Activated naive CD8-positive, alpha-beta T cell treated with anti-CD3 and anti-CD28 coated beads, Interleukin-2, amount 50 U/mL, for 24 hours (primary cell): ENCODE results near the gene XIST.
"Not testable (repeated sequence)": the region's sequence is repeated elsewhere in the genome, so short reads cannot be mapped to it uniquely, and the experiment has no call there.

Experiments
- ATAC-seq: fragments of 150-1000 bp; cut with Tn5 transposase; one replicate; pipeline ENCODE4 v1.10.0; 2021
- DNase-seq: peaks from one replicate; pipeline ENCODE4 v3.0.0; 2021
- H3K27ac Mint-ChIP-seq: one replicate; pipeline ENCODE4 v1.8.0; 2021; ENCODE audit warnings: mild to moderate bottlenecking, mixed read lengths
- H3K27me3 Mint-ChIP-seq: one replicate; pipeline ENCODE4 v1.8.0; 2021; ENCODE audit warnings: mixed read lengths
- H3K36me3 Mint-ChIP-seq: one replicate; pipeline ENCODE4 v1.8.0; 2021; ENCODE audit warnings: low read depth, mixed read lengths
- H3K4me1 Mint-ChIP-seq: one replicate; pipeline ENCODE4 v1.8.0; 2021; ENCODE audit warnings: mixed read lengths
- H3K4me3 Mint-ChIP-seq: one replicate; pipeline ENCODE4 v1.8.0; 2021; ENCODE audit warnings: mild to moderate bottlenecking, moderate library complexity, mixed read lengths
- H3K9me3 Mint-ChIP-seq: one replicate; pipeline ENCODE4 v1.8.0; 2021; ENCODE audit warnings: mixed read lengths

Gene XIST

DNA sequence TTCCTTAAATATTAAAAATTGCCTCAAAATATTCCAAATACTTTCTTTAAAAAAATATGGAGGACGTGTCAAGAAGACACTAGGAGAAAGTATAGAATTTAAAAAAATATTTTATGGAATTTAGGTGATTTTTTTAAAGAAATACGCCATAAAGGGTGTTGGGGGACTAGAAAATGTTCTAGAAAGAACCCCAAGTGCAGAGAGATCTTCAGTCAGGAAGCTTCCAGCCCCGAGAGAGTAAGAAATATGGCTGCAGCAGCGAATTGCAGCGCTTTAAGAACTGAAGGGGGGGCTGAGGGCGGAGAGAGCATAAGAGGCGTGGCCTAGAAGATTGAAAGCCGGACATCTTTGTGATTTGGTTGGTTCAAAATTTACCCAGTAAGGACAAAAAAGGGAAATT, at the start of gene XIST:
TSS of gene XIST (minus strand) at position 248 of the 400 bp plus-strand sequence.
- no peaks in the 10 kb centered on the region for H3K4me1 Mint-ChIP-seq
- no peak within 1 kb of the TSS for H3K4me3 Mint-ChIP-seq
- H3K27ac Mint-ChIP-seq: no peak within 1 kb of the TSS
- H3K9me3 Mint-ChIP-seq: no peaks in the 10 kb centered on the region
- no peaks in the 10 kb centered on the region for H3K27me3 Mint-ChIP-seq
- no peaks in the 10 kb centered on the region for H3K36me3 Mint-ChIP-seq
- DNase-seq (no peak), ATAC-seq (no peak)

DNA sequence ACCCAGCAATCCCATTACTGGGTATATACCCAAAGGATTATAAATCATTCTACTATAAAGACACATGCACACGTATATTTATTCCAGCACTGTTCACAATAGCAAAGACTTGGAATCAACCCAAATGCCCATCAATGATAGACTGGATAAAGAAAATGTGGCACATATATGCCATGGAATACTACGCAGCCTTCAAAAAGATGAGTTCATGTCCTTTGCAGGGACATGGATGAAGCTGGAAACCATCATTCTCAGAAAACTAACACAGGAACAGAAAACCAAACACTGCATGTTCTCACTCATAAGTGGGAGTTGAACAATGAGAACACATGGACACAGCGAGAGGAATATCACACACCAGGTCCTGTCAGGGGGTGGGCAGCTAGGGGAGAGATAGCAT, 45.8 kb upstream of the XIST start:
- ATAC-seq, H3K4me3 Mint-ChIP-seq, H3K9me3 Mint-ChIP-seq, DNase-seq, H3K27me3 Mint-ChIP-seq, H3K27ac Mint-ChIP-seq, H3K36me3 Mint-ChIP-seq, H3K4me1 Mint-ChIP-seq: not testable (repeated sequence)

DNA sequence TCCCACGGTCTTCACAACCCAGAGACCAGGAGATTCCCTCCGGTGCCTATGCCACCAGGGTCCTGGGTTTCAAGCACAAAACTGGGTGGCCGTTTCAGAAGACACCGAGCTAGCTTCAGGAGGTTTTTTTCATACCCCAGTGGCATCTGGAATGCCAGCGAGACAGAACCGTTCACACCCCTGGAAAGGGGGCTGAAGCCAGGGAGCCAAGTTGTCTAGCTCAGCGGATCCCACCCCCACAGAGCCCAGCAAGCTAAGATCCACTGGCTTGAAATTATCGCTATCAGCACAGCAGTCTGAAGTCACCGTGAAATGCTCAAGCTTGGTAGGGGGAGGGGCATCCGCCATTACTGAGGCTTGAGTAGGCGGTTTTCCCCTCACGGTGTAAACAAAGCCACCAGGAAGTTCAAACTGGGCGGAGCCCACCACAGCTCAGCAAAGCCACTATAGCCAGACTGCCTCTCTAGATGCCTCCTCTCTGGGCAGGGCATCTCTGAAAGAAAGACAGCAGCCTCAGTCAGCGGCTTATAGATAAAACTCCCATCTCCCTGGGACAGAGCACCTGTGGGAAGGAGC, 40.1 kb upstream of the XIST start:
- H3K4me3 Mint-ChIP-seq, H3K9me3 Mint-ChIP-seq: not testable (repeated sequence)

DNA sequence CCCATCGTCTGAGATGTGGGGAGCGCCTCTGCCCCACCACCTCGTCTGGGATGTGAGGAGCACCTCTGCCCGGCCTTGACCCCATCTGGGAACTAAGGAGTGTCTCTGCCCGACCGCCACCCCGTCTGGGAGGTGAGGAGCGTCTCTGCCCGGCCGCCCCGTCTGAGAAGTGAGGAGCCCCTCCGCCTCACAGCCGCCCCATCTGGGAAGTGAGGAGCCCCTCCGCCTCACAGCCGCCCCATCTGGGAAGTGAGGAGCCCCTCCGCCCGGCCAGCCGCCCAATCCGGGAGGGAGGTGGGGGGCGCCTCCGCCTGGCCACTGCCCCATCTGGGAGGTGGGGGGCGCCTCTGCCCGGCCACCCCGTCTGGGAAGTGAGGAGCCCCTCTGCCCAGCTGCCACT, 29.7 kb upstream of the XIST start:
- not testable (repeated sequence) for H3K4me3 Mint-ChIP-seq, ATAC-seq, H3K4me1 Mint-ChIP-seq, H3K27ac Mint-ChIP-seq, H3K36me3 Mint-ChIP-seq, H3K27me3 Mint-ChIP-seq, DNase-seq
- peaks cover 11% of the 10 kb centered on the region for H3K9me3 Mint-ChIP-seq

More for the DNA sequence above, 40.1 kb upstream of the XIST start:
- ATAC-seq, H3K36me3 Mint-ChIP-seq, H3K27ac Mint-ChIP-seq, H3K27me3 Mint-ChIP-seq, DNase-seq, H3K4me1 Mint-ChIP-seq: not testable (repeated sequence)

DNA sequence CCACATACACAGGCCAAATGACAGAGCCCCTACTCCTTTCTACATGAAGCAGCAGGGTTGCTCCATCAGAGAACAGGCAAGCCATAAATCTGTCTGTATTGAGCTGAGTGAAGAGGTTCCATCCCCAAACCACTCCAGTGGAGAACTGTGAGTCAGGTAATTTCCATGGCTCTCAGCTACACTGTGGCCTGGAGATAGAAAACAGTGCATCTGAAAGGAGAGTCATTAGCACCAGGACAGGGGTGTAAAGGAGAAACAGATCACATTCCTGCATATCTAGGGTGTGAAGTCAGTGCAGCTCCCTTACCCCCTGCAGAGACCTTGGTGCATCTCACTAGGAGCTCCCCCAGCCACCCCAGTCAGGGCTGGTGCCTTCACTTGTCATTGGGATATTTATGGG, 25.2 kb upstream of the XIST start:
- DNase-seq: no peak
- Mint-ChIP-seq H3K27me3 (no peaks in the 10 kb centered on the region), H3K4me1 (no peaks in the 10 kb centered on the region), H3K4me3 (no peak overlapping the region), H3K36me3 (no peaks in the 10 kb centered on the region), H3K9me3 (peaks cover 11% of the 10 kb centered on the region), H3K27ac (no peak overlapping the region)
- ATAC-seq: no peak

DNA sequence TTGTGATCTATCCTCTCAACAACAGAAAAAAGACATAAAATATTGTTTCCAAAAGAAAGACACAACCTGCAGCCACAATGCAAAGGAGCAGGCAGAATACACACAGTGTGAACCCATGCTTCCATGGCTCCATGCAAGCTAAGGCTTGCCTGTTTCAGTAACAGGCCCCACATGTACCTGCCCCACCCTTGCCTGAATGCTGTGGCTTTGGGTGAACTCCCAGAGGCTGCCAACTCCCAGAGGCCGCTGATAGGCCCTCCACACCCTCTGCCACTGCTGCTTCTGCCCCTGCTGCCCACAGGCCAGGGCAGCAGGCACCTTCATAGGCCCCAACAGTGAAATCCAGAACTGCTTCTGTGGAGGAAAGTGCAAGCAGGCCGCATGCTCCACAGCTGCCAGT, 24.4 kb upstream of the XIST start:
- H3K9me3 Mint-ChIP-seq: peaks cover 11% of the 10 kb centered on the region
- H3K4me3 Mint-ChIP-seq: no peak overlapping the region
- ATAC-seq (no peak), DNase-seq (no peak)
- peaks cover 2% of the 10 kb centered on the region for H3K4me1 Mint-ChIP-seq
- no peaks in the 10 kb centered on the region for H3K27me3 Mint-ChIP-seq
- H3K27ac Mint-ChIP-seq: no peak overlapping the region
- H3K36me3 Mint-ChIP-seq: no peaks in the 10 kb centered on the region

DNA sequence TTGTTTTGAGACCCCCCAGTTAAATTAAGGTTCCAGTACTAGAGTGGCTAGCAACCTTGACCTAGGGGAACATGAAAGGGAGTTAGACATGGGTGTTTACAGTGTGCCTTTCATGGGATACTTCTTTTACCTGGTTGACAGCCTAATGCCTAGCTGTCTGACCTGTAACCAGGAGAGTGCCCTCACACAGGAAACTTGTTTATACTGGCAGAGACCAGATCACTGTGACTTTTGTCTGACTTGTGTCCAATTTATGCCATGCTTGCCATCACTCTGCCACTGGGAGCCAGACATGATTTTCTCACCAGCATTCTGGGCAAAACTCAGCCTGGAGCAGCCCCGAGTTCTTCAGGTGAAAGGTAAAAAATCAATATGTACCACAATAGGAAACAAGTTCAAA, 16.4 kb upstream of the XIST start:
- Mint-ChIP-seq H3K27me3 (no peaks in the 10 kb centered on the region), H3K4me3 (no peak overlapping the region), H3K4me1 (peaks cover 6% of the 10 kb centered on the region), H3K9me3 (no peaks in the 10 kb centered on the region), H3K27ac (no peak overlapping the region), H3K36me3 (no peaks in the 10 kb centered on the region)
- DNase-seq: no peak
- no peak for ATAC-seq

DNA sequence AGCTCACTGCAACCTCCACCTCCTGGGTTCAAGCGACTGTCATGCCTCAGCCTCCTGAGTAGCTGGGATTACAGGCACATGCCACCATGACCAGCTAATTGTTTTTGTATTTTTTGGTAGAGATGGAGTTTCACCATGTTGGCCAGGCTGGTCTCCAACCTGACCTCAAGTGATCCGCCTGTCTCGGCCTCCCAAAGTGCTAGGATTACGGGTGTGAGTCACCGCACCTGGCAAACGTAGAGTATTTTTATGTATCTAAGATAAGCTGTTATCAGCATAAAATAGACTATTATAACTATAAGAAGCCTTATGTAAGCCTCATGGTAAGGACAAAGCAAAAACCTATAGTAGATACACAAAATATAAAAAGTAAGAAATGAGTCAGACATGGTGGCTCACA, 14.6 kb upstream of the XIST start:
- DNase-seq (no peak), ATAC-seq (no peak)
- H3K9me3 Mint-ChIP-seq: no peaks in the 10 kb centered on the region
- peaks cover 6% of the 10 kb centered on the region for H3K4me1 Mint-ChIP-seq
- H3K27ac Mint-ChIP-seq: no peak overlapping the region
- H3K4me3 Mint-ChIP-seq: no peak overlapping the region
- no peaks in the 10 kb centered on the region for H3K36me3 Mint-ChIP-seq
- no peaks in the 10 kb centered on the region for H3K27me3 Mint-ChIP-seq

DNA sequence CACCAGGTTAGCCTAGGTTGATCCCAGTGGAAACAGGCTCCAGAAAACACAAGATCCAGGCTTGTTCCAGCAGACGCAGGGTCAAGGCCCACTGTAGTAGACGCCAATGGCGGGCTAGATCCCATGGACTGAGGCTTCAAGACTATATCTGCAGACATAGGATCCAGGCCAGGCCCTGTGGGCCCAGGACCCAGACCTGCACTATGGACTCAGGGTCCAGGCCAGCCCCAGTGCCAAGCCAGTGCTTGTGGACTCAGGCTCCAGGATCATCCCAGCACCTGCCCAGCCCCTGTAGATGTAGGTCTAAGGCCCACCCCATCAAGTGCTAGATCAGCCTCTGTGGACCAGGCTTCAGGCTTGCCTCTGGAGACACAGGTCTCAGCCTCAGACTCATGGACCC, 11.3 kb upstream of the XIST start:
- Mint-ChIP-seq H3K4me1 (no peaks in the 10 kb centered on the region), H3K9me3 (no peaks in the 10 kb centered on the region), H3K27me3 (no peaks in the 10 kb centered on the region), H3K36me3 (no peaks in the 10 kb centered on the region), H3K27ac (no peak overlapping the region), H3K4me3 (no peak overlapping the region)
- no peak for ATAC-seq
- DNase-seq: no peak

DNA sequence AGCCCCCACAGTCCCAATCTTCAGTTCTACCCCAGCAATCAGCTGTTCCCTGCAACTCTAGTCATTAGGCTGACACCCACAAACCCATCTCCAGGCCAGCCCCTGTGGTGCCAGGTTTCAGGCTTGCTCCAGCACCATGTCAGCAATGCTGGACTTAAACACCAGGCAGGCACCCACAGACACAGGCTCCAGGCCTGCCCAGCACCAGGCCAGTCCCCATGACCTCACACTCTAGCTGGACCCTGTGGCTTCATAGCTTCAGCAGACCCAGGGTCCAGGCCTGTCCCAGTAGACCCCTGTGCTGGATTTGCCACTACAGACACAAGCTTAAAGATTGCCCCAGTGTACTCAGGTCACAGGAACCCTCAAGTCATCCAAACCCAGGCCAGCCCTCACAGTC, 10.8 kb upstream of the XIST start:
- H3K4me3 Mint-ChIP-seq: no peak overlapping the region
- no peak for DNase-seq
- no peaks in the 10 kb centered on the region for H3K4me1 Mint-ChIP-seq
- no peaks in the 10 kb centered on the region for H3K9me3 Mint-ChIP-seq
- no peak for ATAC-seq
- H3K27ac Mint-ChIP-seq: no peak overlapping the region
- H3K36me3 Mint-ChIP-seq: no peaks in the 10 kb centered on the region
- no peaks in the 10 kb centered on the region for H3K27me3 Mint-ChIP-seq

DNA sequence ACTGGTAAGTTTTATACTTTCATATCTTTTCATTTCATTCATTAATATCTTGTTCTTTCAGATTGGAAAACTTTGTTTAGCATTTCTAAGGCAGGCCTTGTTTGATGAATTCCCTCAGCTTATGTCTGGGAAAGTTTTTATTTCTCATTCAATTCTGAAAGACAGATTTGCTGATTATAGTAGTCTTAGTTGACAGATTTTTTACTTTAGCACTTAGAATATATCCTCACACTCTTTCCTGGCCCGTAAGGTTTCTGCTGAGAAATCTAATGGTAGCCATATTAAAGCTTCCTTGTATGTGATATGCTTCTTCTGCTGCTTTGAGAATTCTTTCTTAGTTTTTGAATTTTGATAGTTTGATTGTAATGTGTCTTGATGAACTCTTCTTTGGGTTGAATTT, 7.1 kb upstream of the XIST start:
- Mint-ChIP-seq H3K9me3 (no peaks in the 10 kb centered on the region), H3K36me3 (no peaks in the 10 kb centered on the region), H3K4me1 (no peaks in the 10 kb centered on the region), H3K27ac (no peak overlapping the region), H3K4me3 (no peak overlapping the region), H3K27me3 (no peaks in the 10 kb centered on the region)
- no peak for DNase-seq
- no peak for ATAC-seq

DNA sequence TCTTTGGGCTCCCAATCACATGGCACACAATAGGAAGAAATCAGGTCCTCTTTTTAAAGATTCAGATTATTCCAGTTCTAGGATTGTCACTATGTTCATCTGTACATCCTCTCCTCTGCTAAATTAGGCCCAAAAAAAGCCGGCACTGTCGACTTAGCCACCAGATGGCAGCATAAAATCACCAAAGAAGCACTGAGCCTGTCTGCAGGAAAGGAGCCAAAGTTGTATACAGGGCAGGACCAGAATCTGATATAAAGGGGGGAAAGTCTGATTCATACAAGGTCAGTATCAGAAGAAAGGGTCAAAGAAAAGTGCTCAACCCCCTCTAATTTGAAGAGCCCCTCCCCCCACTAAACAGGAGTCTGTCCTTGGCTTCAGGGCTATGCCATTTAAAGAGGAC, 3.0 kb upstream of the XIST start:
- DNase-seq (peak; percentile 41), ATAC-seq (peak; percentile 40)
- Mint-ChIP-seq H3K9me3 (no peaks in the 10 kb centered on the region), H3K27me3 (no peaks in the 10 kb centered on the region), H3K4me3 (no peak overlapping the region), H3K36me3 (no peaks in the 10 kb centered on the region), H3K4me1 (no peaks in the 10 kb centered on the region), H3K27ac (no peak overlapping the region)

DNA sequence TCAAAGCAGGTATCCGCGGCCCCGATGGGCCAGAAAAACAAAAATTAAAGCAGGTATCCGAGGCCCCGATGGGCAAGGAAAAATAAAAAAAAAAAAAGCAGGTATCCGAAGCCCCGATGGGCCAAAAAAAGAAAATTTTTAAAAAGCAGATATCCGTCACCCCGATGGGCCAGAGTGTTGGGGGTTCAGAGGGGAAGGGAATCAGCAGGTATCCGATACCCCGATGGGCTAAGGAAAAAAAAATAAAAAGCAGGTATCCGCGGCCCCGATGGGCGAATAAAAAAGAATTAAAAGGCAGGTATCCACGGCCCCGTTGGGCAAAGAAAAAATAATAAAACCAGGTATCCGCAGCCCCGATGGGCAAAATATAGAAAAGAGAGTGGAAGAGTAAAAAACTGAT, 492 bp downstream of the XIST start:
- no peaks in the 10 kb centered on the region for H3K4me1 Mint-ChIP-seq
- H3K27me3 Mint-ChIP-seq: no peaks in the 10 kb centered on the region
- no peak overlapping the region for H3K4me3 Mint-ChIP-seq

DNA sequence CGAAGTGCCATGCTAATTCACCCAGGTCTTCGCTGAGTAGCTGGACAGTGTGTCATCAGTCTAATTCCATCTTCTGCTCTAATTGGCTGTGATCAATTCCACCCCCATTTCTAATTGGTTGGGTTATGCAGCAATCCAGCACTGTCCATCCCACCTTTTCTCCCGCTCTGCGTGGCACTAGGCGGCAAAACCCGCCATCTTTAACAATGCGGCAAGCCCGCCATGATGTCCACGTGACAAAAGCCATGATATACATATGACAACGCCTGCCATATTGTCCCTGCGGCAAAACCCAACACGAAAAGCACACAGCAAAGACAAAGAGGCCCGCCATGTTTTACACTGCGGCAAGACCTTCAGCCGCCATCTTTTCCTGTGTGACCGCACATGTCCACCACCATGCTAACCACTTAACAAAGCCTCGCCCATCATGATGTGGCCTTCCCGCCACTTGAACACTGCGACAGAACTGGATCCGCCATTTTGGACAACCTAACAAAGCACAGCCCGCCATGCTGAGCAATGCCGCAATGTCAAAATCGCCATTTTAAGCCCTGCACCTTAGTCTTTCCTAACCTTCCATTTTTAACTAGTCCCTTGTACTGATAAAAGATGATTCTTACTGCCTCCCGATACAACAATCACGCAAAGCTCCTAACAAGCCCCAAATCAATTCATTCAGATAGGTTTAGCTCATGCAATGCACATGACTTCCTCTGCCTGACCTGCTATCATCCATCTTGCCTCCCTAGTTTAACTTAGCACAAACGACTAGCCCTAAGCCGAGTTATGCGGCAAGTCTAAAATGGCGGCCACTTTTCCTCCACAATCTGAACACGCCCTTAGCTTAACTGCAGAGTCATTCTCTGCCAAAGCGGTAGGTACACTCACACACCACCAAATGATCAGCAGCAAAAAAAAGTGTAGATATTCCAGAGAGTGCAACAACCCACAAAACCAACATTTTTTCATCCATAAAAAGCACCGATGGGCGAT, 1.2 kb downstream of the XIST start:
- H3K4me1 Mint-ChIP-seq: no peaks in the 10 kb centered on the region
- no peak overlapping the region for H3K4me3 Mint-ChIP-seq
- no peaks in the 10 kb centered on the region for H3K36me3 Mint-ChIP-seq
- H3K9me3 Mint-ChIP-seq: no peaks in the 10 kb centered on the region
- no peak overlapping the region for H3K27ac Mint-ChIP-seq
- DNase-seq (no peak), ATAC-seq (no peak)
- no peaks in the 10 kb centered on the region for H3K27me3 Mint-ChIP-seq

More for the DNA sequence above, 492 bp downstream of the XIST start:
- H3K27ac Mint-ChIP-seq: no peak overlapping the region
- DNase-seq: no peak
- no peak for ATAC-seq
- H3K9me3 Mint-ChIP-seq: no peaks in the 10 kb centered on the region
- H3K36me3 Mint-ChIP-seq: no peaks in the 10 kb centered on the region
